Skin epidermis (tissue), 12 donors: ENCODE measurements around the gene HOXD8.

Source experiments
- H3K27ac ChIP-seq, 21 experiments: fragments of 200-600 bp; sonication (generic) in 11 of 21; one replicate each; pipeline ENCODE4 v1.5.0; 2020; ENCODE audit warnings: mild to moderate bottlenecking in 3 of 21, inconsistent platforms in 2 of 21, moderate library complexity in 2 of 21
- H3K4me3 ChIP-seq, 7 experiments: fragments of 200-600 bp; sonication (generic) in 2 of 7; one replicate each; pipeline ENCODE4 v1.5.0; 2020; ENCODE audit warnings: inconsistent platforms in 2 of 7, mild to moderate bottlenecking in 2 of 7, moderate library complexity in 1 of 7

Gene HOXD8

DNA sequence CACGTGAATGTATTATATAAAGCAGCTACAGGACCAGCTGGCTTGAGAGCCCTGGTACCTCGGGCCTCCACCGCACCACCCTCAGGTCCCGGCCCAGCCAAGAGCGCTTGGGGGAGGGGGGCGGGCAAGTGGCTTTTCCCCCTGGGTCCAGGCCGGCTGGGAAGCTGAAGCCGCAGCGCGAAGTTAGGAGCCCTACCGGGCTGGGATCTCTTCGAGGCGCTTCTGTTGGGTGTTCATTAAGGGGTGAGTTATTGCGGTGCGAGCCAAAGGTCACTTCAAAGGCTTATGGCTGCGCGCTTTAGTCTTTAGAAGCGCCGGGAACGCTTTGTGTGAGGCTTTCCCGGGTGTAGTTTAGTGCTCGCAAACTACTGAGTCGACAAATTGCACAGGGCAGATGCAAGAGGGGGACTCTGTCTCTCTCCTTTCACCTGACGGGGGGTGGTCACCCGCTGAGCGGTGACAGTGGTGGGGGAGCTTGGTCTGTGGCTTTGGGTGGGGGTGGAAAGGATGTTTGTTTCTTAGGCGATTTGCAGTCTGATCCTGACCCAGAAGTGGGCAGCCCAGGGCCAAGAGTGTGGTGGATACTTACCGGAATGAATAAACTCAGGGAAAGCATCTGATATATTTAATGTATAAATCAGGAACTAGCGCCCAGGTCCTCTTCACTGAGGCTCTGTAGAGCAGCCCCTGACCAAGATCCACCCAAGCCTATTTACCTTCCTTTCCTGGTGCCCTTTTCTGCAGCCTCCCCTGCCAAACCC is 33.6 kb downstream of the HOXD8 start:
- Histone ChIP-seq H3K27ac (no peak overlapping the region), H3K4me3 (no peak overlapping the region)

DNA sequence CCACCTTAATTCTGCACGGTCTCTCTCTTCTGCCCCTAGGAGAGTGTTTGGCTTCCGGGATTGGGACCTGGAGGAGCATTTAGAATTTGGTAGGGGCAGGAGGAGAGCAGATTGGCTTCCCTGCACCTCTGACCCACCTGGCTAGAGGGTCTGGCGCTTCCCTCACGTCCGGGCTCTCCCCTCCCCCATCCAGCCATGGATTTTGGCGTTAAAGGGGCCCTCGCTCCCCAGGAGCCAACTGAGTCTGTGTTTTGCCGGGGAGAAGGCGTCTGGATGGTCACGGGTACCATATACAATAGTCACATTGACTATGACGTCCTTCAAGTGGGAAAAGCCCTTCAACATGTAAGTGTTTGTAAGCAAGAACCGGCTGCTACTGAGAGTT is 34.2 kb downstream of the HOXD8 start:
- Histone ChIP-seq H3K4me3 (no peak overlapping the region), H3K27ac (no peak overlapping the region)

DNA sequence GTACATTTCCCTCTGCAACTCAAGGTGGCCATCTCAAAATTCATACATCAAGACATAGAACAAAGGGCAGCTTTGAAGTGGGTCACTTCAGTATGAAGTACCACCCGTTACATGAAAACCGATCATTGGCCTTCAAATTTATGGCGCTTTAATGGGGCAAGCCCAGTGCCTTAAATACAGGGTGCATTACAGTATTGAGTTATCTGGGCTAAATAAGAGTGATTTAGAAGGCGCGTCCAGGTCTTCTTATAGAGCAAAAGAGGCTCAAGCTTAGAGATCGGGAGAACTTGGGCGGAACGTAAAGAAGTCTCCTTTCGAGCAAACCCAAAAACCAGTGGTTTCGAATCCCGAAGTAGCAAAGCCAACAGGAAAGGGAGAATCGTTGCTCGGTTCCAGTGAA is 34.7 kb downstream of the HOXD8 start:
- H3K4me3 ChIP-seq: no peak overlapping the region
- H3K27ac ChIP-seq: no peak overlapping the region

DNA sequence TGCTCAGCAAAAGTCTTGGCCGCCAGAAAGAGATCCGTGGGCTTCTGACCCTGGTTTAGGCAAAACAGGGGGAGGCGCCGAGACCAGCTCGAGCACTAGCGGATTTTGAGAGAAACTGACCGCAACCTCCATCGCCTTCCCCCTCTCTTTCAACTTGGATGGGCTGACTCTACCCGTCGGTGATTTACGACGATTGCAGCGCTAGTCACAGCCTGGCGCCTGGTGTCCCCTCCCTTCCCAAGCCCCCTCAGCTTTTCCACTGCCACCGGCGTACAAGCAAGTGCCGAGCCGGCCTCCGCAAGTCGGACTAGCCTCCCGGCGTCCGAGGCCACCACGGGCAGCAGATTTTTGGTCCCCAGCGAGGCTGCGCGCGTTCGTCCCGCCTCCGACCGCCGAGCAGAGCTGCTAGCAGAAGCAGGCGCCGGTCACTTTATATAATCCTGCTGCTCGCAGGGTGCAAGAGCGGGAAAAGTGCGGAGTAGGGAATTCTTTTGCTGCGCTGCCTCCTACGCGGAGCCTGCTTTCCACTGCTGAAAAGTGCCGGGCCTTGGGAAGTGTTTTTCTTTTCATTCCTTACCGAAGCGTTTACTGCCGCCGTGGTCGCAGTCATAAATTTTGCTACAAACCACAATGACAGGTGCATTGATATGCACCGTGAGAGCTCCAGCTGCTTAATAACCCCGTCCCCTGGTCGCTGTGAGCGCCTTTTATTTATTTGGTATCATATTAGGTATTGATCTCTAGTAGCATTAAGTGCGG is 35.3 kb downstream of the HOXD8 start:
- no peak overlapping the region for H3K4me3 ChIP-seq
- no peak overlapping the region for H3K27ac ChIP-seq

DNA sequence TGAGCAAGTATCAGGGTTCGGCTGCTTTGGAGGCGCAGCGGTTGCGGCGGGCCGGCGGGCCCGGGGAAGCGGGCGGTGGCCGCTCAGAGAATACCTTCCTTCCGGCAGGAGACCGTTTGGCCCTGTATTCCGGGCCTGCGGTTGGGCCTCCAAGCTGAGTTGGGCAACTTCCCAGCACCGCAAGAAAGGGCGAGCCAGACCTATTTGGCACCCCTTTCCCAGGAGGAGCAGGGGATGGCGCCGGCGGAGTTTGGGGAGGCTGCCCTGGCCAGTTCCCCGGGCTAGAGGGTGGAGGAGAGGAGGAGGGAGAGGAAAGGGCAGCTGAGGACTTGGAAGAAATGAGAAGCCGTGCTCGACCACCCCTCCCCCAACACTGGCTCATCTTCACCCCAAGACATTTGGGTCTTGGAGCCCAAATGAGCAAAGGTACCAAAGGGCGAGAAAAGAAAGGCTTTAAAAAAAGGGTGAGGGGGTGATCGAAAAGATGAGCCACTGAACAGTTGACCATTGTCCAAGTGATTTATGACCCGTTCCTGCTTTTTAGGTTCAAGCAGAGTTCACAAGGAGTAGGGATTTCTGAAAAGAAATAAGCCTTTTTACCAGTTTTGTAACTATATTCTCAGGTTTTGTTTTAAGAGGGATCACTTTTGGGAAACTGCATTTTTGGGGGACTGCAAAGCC is 36.0 kb downstream of the HOXD8 start:
- no peak overlapping the region for H3K4me3 ChIP-seq
- H3K27ac ChIP-seq: no peak overlapping the region

DNA sequence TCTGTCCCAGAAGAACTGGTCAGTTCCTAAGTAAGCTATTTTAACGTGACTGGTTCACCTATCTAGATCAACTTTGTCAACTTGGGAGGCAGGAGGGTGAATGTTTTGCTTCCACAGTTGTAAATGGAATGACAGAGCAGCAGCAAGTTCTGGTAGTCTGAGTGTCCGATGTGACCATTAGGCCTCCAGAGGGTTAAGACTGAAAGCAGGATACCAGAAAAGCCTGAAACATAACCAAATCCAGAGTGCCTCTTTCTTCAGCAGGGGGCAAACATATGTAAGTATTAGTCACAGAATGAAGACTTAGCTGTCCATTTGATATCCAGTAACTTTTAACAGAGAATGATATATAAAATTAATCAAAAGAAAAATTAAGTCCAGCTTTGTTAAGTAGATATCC is 36.8 kb downstream of the HOXD8 start:
- Histone ChIP-seq H3K27ac (no peak overlapping the region), H3K4me3 (no peak overlapping the region)

DNA sequence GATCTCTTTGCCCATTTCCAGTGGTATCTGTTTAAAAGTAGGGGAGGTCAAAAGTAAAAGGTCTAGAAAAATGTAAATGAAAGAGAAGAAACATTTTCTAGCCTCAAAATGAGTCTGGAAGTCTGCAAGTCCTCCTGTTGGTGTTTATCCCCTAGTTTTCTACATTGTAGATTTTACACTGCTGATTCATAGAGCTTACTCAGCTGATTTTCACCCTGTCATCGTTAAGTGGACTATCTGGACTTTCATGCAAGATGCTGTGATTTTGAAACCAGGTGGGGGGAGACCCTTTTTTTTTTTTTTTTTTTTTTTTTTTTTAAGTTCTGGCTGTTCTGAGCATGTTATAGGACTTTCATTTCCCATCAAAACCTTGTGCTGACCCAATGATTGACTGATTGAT is 37.9 kb downstream of the HOXD8 start:
- H3K27ac ChIP-seq: no peak overlapping the region
- no peak overlapping the region for H3K4me3 ChIP-seq

DNA sequence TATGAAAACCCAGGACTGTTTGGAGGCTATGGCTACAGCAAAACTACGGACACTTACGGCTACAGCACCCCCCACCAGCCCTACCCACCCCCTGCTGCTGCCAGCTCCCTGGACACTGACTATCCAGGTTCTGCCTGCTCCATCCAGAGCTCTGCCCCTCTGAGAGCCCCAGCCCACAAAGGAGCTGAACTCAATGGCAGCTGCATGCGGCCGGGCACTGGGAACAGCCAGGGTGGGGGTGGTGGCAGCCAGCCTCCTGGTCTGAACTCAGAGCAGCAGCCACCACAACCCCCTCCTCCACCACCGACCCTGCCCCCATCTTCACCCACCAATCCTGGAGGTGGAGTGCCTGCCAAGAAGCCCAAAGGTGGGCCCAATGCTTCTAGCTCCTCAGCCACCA is 39.7 kb downstream of the HOXD8 start:
- no peak overlapping the region for H3K4me3 ChIP-seq
- no peak overlapping the region for H3K27ac ChIP-seq

DNA sequence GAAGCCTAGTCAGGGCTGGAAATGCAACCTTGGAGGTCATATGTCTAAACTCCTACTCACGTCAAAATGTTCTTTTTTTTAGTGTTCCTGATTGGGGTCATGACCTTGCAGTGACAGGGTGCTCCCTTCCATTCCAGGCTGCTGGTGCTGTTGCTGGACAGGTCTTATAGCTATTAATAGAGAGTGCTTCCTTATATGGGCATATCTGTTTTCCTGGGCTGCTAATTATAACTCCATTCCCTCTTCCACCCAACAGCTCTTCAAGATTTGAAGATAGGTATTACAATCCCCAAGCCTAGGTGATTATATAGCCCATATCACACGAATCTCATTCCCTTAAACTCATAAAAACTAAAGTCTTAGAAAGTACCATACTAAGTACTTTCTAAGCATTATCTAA is 40.2 kb downstream of the HOXD8 start:
- Histone ChIP-seq H3K27ac (no peak overlapping the region), H3K4me3 (no peak overlapping the region)

DNA sequence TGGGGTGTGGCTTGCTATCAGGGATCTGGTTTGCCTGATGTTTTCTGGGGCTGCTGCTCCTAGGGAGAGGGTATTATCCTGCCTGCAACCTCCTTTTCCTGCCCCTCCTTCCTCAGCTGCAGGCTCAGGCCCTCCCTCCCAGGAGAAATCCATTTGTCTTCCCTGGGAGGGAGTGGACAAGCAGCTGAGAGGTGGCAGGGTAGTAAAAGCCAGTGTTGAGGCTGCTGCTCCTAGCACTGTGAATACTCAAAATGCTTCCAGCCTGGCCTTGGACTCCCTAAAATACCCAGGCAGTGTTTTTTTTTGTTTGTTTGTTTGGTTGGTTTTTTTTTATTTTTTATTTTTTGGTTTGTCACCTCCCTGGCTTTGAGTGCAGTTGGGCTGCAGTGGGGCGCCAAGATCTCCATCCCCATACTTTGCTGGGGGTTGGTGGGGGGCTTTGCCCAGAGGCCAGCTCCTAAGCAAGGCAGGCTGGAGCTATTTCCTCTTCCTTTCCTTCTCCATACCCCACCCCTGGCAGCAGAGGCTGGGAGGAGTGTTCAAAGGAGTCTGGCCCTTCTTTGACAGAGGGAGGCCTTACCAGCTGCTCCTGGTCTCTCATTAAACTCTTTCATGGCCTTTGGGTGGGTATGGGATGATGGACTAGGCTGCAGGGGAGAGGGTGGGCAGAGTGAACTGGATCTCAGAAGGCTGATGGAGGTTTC is 41.2 kb downstream of the HOXD8 start:
- H3K27ac ChIP-seq: no peak overlapping the region
- H3K4me3 ChIP-seq: no peak overlapping the region

DNA sequence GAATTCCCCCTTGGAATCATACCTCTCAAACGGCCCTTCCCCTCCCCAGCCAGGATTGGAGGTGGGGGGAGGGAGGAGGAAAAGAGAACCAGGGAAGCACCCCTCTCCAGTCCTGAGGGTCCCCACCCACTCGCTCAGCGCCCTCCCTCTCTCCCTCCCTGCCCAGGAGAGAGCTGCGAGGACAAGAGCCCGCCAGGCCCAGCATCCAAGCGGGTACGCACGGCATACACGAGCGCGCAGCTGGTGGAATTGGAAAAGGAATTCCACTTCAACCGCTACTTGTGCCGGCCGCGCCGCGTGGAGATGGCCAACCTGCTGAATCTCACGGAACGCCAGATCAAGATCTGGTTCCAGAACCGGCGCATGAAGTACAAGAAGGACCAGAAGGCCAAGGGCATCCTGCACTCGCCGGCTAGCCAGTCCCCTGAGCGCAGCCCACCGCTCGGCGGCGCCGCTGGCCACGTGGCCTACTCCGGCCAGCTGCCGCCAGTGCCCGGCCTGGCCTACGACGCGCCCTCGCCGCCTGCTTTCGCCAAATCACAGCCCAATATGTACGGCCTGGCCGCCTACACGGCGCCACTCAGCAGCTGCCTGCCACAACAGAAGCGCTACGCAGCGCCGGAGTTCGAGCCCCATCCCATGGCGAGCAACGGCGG is 42.0 kb downstream of the HOXD8 start:
- Histone ChIP-seq H3K4me3 (no peak overlapping the region), H3K27ac (no peak overlapping the region)

DNA sequence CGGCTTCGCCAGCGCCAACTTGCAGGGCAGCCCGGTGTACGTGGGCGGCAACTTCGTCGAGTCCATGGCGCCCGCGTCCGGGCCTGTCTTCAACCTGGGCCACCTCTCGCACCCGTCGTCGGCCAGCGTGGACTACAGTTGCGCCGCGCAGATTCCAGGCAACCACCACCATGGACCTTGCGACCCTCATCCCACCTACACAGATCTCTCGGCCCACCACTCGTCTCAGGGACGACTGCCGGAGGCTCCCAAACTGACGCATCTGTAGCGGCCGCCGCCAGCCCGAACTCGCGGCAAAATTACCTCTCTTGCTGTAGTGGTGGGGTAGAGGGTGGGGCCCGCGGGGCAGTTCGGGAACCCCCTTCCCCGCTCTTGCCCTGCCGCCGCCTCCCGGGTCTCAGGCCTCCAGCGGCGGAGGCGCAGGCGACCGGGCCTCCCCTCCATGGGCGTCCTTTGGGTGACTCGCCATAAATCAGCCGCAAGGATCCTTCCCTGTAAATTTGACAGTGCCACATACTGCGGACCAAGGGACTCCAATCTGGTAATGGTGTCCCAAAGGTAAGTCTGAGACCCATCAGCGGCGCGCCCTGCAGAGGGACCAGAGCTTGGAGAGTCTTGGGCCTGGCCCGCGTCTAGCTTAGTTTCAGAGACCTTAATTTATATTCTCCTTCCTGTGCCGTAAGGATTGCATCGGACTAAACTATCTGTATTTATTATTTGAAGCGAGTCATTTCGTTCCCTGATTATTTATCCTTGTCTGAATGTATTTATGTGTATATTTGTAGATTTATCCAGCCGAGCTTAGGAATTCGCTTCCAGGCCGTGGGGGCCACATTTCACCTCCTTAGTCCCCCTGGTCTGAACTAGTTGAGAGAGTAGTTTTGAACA is 42.7 kb downstream of the HOXD8 start:
- no peak overlapping the region for H3K27ac ChIP-seq
- H3K4me3 ChIP-seq: no peak overlapping the region

DNA sequence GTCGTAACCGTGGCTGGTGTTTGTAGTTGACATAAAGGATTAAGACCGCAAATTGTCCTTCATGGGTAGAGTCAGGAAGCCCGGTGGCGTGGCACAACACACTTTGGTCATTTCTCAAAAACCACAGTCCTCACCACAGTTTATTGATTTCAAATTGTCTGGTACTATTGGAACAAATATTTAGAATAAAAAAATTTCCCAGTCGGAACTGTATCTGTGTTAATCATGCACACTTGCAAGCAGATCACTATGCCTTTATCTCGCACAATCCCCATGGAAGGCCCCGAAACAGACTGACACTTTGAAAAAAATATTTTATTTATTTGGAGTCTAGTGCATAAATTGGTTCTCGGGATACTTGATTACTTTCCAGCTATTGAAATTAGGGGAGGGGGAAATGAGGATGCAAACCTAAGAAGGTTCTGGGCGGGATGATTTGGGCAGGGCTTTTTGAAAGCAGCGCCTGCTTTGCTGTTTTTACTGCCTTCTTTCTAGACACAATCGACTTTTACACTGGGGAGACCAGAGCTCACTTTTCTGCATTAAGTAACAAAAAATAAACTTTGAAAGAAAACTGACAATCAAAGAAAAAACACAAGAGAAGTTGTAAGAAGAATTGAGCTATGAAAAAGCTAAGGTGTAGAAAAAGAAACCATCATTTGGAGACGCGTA is 43.5 kb downstream of the HOXD8 start:
- no peak overlapping the region for H3K4me3 ChIP-seq
- H3K27ac ChIP-seq: no peak overlapping the region

DNA sequence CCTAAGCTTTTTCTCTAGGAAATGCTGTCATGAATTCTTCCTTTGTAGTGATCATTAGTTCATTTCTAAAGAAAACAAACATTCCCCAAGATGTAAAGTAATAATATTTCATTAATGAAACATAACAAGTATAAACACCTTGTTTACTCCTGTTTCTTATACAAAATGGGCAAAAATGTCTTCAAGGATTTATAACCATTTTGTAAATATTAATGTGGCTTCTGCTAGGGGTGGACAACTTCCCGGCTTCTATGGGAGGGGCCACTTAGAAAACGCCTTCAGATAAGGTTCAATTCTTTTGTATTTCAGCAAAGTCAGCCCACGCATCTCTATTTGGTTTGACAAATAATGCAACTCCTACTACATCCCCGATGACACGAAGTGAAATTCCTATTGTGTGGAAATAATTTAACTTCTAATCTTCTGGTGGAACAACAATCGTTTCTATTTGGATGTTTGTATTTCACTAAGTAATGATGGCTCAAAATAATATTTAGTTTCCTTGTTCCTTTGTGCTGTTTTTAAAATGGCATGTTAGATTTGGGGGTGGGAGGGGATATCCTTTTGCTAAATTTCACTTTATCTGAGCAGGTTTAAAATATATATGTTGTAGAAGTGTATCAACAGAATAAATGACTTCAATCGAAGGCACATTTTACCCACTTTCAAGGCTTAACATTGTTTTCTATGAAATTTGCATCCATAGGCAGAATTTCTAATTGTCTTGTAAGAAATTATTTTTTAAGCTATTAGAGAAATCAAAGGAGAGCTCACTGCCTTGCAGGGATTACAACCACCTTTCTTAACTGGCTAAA is 44.3 kb downstream of the HOXD8 start:
- no peak overlapping the region for H3K4me3 ChIP-seq
- no peak overlapping the region for H3K27ac ChIP-seq

DNA sequence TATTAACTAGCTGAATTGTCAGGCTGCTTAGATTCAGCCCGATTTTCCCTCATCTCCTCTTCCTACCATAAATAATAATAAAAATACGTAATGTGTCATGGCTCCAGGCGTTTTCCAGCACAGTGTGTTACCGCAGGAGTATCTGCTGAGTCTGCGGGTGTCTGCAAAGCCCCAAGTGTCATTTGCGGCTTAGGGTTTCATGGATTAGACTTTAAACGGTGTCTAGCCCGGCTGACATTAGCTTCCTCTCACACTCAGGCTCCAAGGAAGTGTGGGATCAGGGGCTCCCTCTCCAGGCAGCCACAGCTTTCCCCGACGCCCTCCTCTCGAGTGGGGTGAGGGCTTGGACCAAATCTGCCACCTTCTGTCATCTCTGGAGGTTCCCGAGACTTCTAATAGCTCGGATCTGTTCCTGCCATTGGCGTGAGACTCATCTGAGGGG is 44.9 kb downstream of the HOXD8 start:
- no peak overlapping the region for H3K4me3 ChIP-seq

DNA sequence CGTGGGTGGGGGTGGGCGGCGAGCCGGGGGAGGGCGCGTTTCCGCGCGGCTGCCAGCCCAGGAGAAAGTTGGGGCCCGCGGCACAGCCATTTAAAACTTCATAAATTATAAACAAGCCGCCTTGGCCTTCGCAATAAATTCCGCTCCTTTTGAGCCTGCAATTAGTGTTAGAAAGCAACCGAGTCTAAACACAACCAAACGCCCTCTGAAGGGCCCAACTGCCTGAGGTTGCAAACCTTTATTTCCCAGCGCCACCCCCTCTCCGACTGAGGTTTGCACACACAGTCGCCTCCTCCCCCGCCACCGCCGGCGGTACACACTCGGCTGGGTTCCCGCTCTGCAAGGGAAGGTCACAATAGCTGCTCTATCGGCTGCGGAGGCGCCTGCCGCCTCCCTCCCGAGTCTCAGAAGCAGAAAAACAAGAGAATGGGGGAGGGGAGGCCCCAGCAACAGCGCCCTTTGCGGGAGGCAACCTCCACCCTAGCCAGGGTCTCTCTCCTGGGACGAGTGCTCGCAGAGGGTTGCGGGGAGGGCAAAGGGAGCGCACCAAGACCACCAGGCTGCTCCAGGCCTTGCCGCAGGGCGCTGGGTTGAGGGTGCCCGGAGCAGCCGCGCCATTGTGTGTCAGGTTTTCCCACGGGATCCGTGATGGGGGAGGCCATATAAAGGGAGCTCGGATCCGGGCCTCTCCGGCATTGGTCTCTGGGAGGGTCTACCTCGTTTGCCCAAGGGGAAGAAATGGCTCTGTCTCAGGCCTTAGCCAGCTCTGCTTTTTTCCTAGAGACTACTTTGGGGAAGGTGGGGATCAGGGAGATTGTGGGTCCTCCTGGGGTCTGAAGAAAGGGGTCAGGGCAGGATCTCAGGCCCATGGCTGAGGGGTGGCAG is 45.6 kb downstream of the HOXD8 start:
- Histone ChIP-seq H3K27ac (no peak overlapping the region), H3K4me3 (no peak overlapping the region)

More for the DNA sequence above, 44.9 kb downstream of the HOXD8 start:
- H3K27ac ChIP-seq: no peak overlapping the region
